ENCODE measurements around the gene GABPA. TPM values are rescaled to one million over a fixed set of nuclear protein-coding genes. Genes with fewer than 3 reads are reported as not detected.

Gene GABPA
- total and polyA plus RNA-seq, 2 of the 13 experiments (the other 11 are each of a cell fraction or from before 2014, with no cell fraction given) = 7.4 to 13.2 TPM

DNA sequence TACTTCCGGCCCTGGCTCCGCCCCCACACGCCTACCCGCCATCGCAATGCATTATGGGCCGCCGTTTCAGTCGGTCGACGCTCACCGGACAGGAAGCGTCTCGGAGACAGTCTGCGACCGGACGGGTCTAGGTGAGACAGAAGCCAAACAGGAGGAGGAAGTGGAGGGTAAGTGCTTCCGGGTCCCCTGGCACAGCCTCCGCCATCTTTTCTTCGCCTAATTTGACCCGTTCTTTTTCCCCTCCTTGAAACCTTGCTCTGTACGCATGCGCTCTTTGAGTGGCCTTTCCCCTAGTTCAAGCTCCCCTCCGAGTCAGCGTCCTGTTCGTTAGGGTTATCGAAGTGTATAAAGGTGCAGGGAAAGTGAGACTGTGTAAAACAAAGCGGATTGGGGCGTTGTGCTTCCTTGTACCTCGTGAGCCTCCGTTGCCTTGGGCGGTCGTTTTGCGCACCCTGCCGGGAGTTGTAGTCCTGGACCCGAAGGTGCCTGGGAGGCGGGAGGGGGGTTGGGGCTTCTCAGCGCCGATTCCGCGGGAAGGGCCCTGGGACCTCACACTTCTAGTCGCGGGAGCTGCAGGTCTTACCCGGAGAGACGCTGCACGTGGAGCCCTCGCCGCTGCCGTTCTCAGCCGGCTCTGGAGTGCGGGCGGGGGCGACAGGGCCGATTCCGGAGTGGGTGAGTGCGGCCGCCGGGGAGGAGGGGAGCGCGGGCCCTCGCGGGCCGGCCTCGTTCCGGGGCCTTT lies at the start of gene GABPA, which contains the start of gene ATP5PF (continued):
- TF ChIP-seq POLR2G (IDR thresholded peaks at IDR 0.05; ENCODE audit: low read depth, low read length) (peak; percentile 79), NR2F2 (IDR thresholded peaks at IDR 0.05; ENCODE audit: borderline replicate concordance, low read depth) (no peak; the same call in 1 of the 2 replicates), MED13 (CRISPR knock-in tag; IDR thresholded peaks at IDR 0.05) (0 out of 2 replicates have a peak, but pooled peaks have one; percentile 21), THYN1 (CRISPR knock-in tag; IDR thresholded peaks at IDR 0.05; ENCODE audit: borderline replicate concordance, low read depth) (no peak), REL (CRISPR knock-in tag; conservative IDR thresholded peaks at IDR 0.05) (no peak), LCORL (IDR thresholded peaks at IDR 0.05) (peak; percentile 53), LCORL (CRISPR knock-in tag; IDR thresholded peaks at IDR 0.05) (peak; percentile 37; the same call in 1 of the 2 replicates), EHMT2 (IDR thresholded peaks at IDR 0.05; ENCODE audit: borderline replicate concordance, low read depth, low read length) (peak; percentile 36; the same call in 1 of the 2 replicates), ZNF282 (IDR thresholded peaks at IDR 0.05; ENCODE audit: partially characterized antibody) (no peak), CHCHD3 (CRISPR knock-in tag; IDR thresholded peaks at IDR 0.05) (no peak), SCMH1 (CRISPR knock-in tag; IDR thresholded peaks at IDR 0.05; ENCODE audit: borderline replicate concordance) (no peak), CBX1 (IDR thresholded peaks at IDR 0.05; ENCODE audit: low read depth) (no peak), ELF4 (CRISPR knock-in tag; IDR thresholded peaks at IDR 0.05; ENCODE audit: borderline replicate concordance) (peak; percentile 90; the same call in 1 of the 2 replicates), NFKB2 (CRISPR knock-in tag; IDR thresholded peaks at IDR 0.05; ENCODE audit: borderline replicate concordance) (no peak), FOSL2 (CRISPR knock-in tag; IDR thresholded peaks at IDR 0.05) (no peak; the same call in 1 of the 2 replicates), ZNF264 (CRISPR knock-in tag; IDR thresholded peaks at IDR 0.05) (peak; percentile 41), SOX6 (IDR thresholded peaks at IDR 0.05) (no peak), SOX6 (CRISPR knock-in tag; IDR thresholded peaks at IDR 0.05) (0 out of 2 replicates have a peak, but pooled peaks have one; percentile 5)
- TF ChIP-seq, protein P1, sequence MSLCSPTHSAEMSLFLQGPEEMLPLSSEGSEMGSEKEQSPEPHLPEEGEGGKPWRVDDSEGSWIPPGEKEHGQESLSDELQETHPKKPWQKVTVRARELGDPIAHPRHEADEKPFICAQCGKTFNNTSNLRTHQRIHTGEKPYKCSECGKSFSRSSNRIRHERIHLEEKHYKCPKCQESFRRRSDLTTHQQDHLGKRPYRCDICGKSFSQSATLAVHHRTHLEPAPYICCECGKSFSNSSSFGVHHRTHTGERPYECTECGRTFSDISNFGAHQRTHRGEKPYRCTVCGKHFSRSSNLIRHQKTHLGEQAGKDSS (CRISPR knock-in tag; IDR thresholded peaks at IDR 0.05; ENCODE audit: borderline replicate concordance, low read depth) = no peak
- TF ChIP-seq, protein P2, sequence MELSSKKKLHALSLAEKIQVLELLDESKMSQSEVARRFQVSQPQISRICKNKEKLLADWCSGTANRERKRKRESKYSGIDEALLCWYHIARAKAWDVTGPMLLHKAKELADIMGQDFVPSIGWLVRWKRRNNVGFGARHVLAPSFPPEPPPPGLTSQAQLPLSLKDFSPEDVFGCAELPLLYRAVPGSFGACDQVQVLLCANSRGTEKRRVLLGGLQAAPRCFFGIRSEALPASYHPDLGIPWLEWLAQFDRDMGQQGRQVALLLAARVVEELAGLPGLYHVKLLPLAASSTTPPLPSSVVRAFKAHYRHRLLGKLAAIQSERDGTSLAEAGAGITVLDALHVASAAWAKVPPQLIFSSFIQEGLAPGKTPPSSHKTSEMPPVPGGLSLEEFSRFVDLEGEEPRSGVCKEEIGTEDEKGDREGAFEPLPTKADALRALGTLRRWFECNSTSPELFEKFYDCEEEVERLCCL (CRISPR knock-in tag; IDR thresholded peaks at IDR 0.05; ENCODE audit: borderline replicate concordance) = no peak; the same call in 1 of the 2 replicates
